ENCODE data around the gene FAM181A. TPM values are rescaled to one million over a fixed set of nuclear protein-coding genes. Genes with fewer than 3 reads are reported as not detected.

Gene FAM181A
- total RNA-seq, 2 donors from 2014 or later = not detected

- no peak for TF ChIP-seq CTCF (IDR thresholded peaks at IDR 0.05)
- Histone ChIP-seq H3K27me3 (replicated peaks; ENCODE audit: insufficient read depth) (no peaks in the 10 kb centered on the region), H3K4me3 (no peak overlapping the region), H3K36me3 (no peaks in the 10 kb centered on the region), H3K9me3 (no peaks in the 10 kb centered on the region), H3K27ac (no peak overlapping the region), H3K4me1 (ENCODE audit: control insufficient read depth in 1 of 2, low read depth in 2 of 2) (no peaks in the 10 kb centered on the region)
- ATAC-seq (ENCODE audit: insufficient number of reproducible peaks, low FRiP score, low read depth) (no peak), DNase-seq (ENCODE audit: low spot score) (no peak)
These were observed 15.0 kb upstream of the FAM181A start for GRCh38 chr14:93911975-93912615.

- Histone ChIP-seq H3K4me1 (ENCODE audit: control insufficient read depth in 1 of 2, low read depth in 2 of 2) (no peaks in the 10 kb centered on the region), H3K27ac (no peak overlapping the region), H3K36me3 (no peaks in the 10 kb centered on the region), H3K27me3 (replicated peaks; ENCODE audit: insufficient read depth) (no peaks in the 10 kb centered on the region), H3K9me3 (no peaks in the 10 kb centered on the region), H3K4me3 (no peak overlapping the region)
- DNase-seq (ENCODE audit: low spot score) = no peak
- ATAC-seq (ENCODE audit: insufficient number of reproducible peaks, low FRiP score, low read depth) = no peak
- no peak for TF ChIP-seq CTCF (IDR thresholded peaks at IDR 0.05)
These were observed 14.4 kb upstream of the FAM181A start for GRCh38 chr14:93912782-93913181.

GRCh38 chr14:93914278-93914677, 12.9 kb upstream of the FAM181A start:
- no peaks in the 10 kb centered on the region for H3K9me3 ChIP-seq
- H3K36me3 ChIP-seq = no peaks in the 10 kb centered on the region
- no peaks in the 10 kb centered on the region for H3K4me1 ChIP-seq (ENCODE audit: control insufficient read depth in 1 of 2, low read depth in 2 of 2)
- no peak for ATAC-seq (ENCODE audit: insufficient number of reproducible peaks, low FRiP score, low read depth)
- no peaks in the 10 kb centered on the region for H3K27me3 ChIP-seq (replicated peaks; ENCODE audit: insufficient read depth)
- TF ChIP-seq CTCF (IDR thresholded peaks at IDR 0.05) = no peak
- DNase-seq (ENCODE audit: low spot score) = no peak
- H3K4me3 ChIP-seq = no peak overlapping the region
- no peak overlapping the region for H3K27ac ChIP-seq

GRCh38 chr14:93915070-93915705, 12.0 kb upstream of the FAM181A start:
- DNase-seq (ENCODE audit: low spot score) = no peak
- no peak for TF ChIP-seq CTCF (IDR thresholded peaks at IDR 0.05)
- Histone ChIP-seq H3K4me3 (no peak overlapping the region), H3K27me3 (replicated peaks; ENCODE audit: insufficient read depth) (no peaks in the 10 kb centered on the region), H3K27ac (no peak overlapping the region), H3K4me1 (ENCODE audit: control insufficient read depth in 1 of 2, low read depth in 2 of 2) (no peaks in the 10 kb centered on the region), H3K9me3 (no peaks in the 10 kb centered on the region), H3K36me3 (no peaks in the 10 kb centered on the region)
- ATAC-seq (ENCODE audit: insufficient number of reproducible peaks, low FRiP score, low read depth) = no peak

- no peak for TF ChIP-seq CTCF (IDR thresholded peaks at IDR 0.05)
- Histone ChIP-seq H3K9me3 (no peaks in the 10 kb centered on the region), H3K36me3 (no peaks in the 10 kb centered on the region), H3K4me1 (ENCODE audit: control insufficient read depth in 1 of 2, low read depth in 2 of 2) (no peaks in the 10 kb centered on the region), H3K27me3 (replicated peaks; ENCODE audit: insufficient read depth) (no peaks in the 10 kb centered on the region), H3K27ac (no peak overlapping the region), H3K4me3 (no peak overlapping the region)
- ATAC-seq (ENCODE audit: insufficient number of reproducible peaks, low FRiP score, low read depth) (no peak), DNase-seq (ENCODE audit: low spot score) (no peak)
These were observed 11.3 kb upstream of the FAM181A start for GRCh38 chr14:93915800-93916199.
